Neural cell (in vitro differentiated cells): ENCODE data around the gene PDE3B. TPM values are rescaled to one million over a fixed set of nuclear protein-coding genes. Genes with fewer than 3 reads are reported as not detected.

Experiments used
- H2AFZ ChIP-seq: fragments of 200-600, 300-800 bp; sonication (generic), shearing (Covaris generic); 2 replicates; pipeline ENCODE4 v1.6.0; 2014; ENCODE audit warnings: low read depth, mild to moderate bottlenecking, antibody characterized with exemption, low read length, moderate library complexity
- H3F3A ChIP-seq: fragments of 200-600 bp; shearing (Covaris generic); 2 replicates; pipeline ENCODE4 v1.6.1; 2016; ENCODE audit warnings: mild to moderate bottlenecking, moderate library complexity, mixed read lengths, antibody characterized with exemption, low read length; ENCODE audit not compliant: insufficient read depth, poor library complexity, severe bottlenecking
- H3K27ac ChIP-seq: fragments of 200-600, 300-800 bp; sonication (generic), shearing (Covaris generic); 2 replicates; pipeline ENCODE4 v1.5.1; 2014; ENCODE audit warnings: mild to moderate bottlenecking, low read length, moderate library complexity
- H3K27me3 ChIP-seq: fragments of 300-800, 200-600 bp; sonication (generic), shearing (Covaris generic); 2 replicates; pipeline ENCODE4 v1.6.0; 2014; ENCODE audit warnings: mild to moderate bottlenecking, low read depth, low read length, moderate library complexity; ENCODE audit not compliant: insufficient read depth
- H3K36me3 ChIP-seq: fragments of 300-800, 200-600 bp; sonication (generic), shearing (Covaris generic); 2 replicates; pipeline ENCODE4 v1.5.1; 2014; ENCODE audit warnings: mild to moderate bottlenecking, antibody characterized with exemption, low read length, moderate library complexity; ENCODE audit not compliant: insufficient read depth
- H3K4me2 ChIP-seq: fragments of 300-800, 200-600 bp; sonication (generic), shearing (Covaris generic); 2 replicates; pipeline ENCODE4 v1.6.0; 2014; ENCODE audit warnings: mild to moderate bottlenecking, low read length
- H3K4me3 ChIP-seq: fragments of 300-800, 200-600 bp; sonication (generic), shearing (Covaris generic); 2 replicates; pipeline ENCODE4 v1.5.1; 2014; ENCODE audit warnings: mild to moderate bottlenecking, low read length, moderate library complexity
- H3K79me2 ChIP-seq: fragments of 200-600 bp; shearing (Covaris generic); replicated peaks from 2 replicates; pipeline ENCODE4 v1.6.0; 2014; ENCODE audit warnings: mild to moderate bottlenecking, low read length, moderate library complexity; ENCODE audit not compliant: insufficient read depth
- H3K9ac ChIP-seq: fragments of 300-800, 200-600 bp; sonication (generic), shearing (Covaris generic); 2 replicates; pipeline ENCODE4 v1.6.1; 2016; ENCODE audit warnings: mild to moderate bottlenecking, low read length, mixed read lengths
- H3K9me2 ChIP-seq: fragments of 200-600 bp; shearing (Covaris generic); 2 replicates; pipeline ENCODE4 v1.6.1; 2016; ENCODE audit warnings: mild to moderate bottlenecking, low read length, mixed read lengths; ENCODE audit not compliant: insufficient read depth
- H3K9me3 ChIP-seq: fragments of 200-600, 300-800 bp; sonication (generic), shearing (Covaris generic); 2 replicates; pipeline ENCODE4 v1.6.1; 2016; ENCODE audit warnings: mild to moderate bottlenecking, mixed run types, low read length, moderate library complexity, mixed read lengths
- H4K20me1 ChIP-seq: fragments of 200-600 bp; shearing (Covaris generic); 2 replicates; pipeline ENCODE4 v1.6.1; 2016; ENCODE audit warnings: mild to moderate bottlenecking, mixed run types; ENCODE audit not compliant: insufficient read depth
- CTCF ChIP-seq: fragments of 450-650 bp; IDR thresholded peaks from 2 replicates; pipeline ENCODE4 v1.5.1; 2014; ENCODE audit warnings: antibody characterized with exemption, mild to moderate bottlenecking, moderate library complexity; ENCODE audit not compliant: poor library complexity, severe bottlenecking
- EP300 ChIP-seq: fragments of 450-650 bp; conservative IDR thresholded peaks from 2 replicates; pipeline ENCODE4 v1.6.1; 2014; ENCODE audit warnings: antibody characterized with exemption, mild to moderate bottlenecking, moderate library complexity; ENCODE audit not compliant: poor library complexity, severe bottlenecking
- EZH2 ChIP-seq: fragments of 200-600, 300-800 bp; shearing (Covaris generic), sonication (generic); IDR thresholded peaks from 2 replicates; pipeline ENCODE4 v1.6.1; 2014; ENCODE audit warnings: antibody characterized with exemption, low read length, borderline replicate concordance, mild to moderate bottlenecking; ENCODE audit not compliant: insufficient read depth, poor library complexity, severe bottlenecking
- MXI1 ChIP-seq: fragments of 450-650 bp; conservative IDR thresholded peaks from 2 replicates; pipeline ENCODE4 v1.6.1; 2014; ENCODE audit warnings: antibody characterized with exemption, mild to moderate bottlenecking; ENCODE audit not compliant: poor library complexity, severe bottlenecking
- POLR2AphosphoS5 ChIP-seq: IDR thresholded peaks from 2 replicates; pipeline ENCODE4 v1.6.1; 2012
- RAD21 ChIP-seq: fragments of 450-650 bp; conservative IDR thresholded peaks from 2 replicates; pipeline ENCODE4 v1.6.1; 2014; ENCODE audit warnings: antibody characterized with exemption, mild to moderate bottlenecking, moderate library complexity
- REST ChIP-seq: IDR thresholded peaks from 2 replicates; pipeline ENCODE4 v1.6.1; 2012; ENCODE audit warnings: borderline replicate concordance
- SMC3 ChIP-seq: fragments of 450-650 bp; conservative IDR thresholded peaks from 2 replicates; pipeline ENCODE4 v1.6.1; 2014; ENCODE audit warnings: antibody characterized with exemption, mild to moderate bottlenecking, moderate library complexity; ENCODE audit not compliant: poor library complexity
- TAF1 ChIP-seq: IDR thresholded peaks from 2 replicates; pipeline ENCODE4 v1.6.1; 2012; ENCODE audit warnings: low read depth
- polyA plus RNA-seq: library from polyadenylated mRNA; depleted of rRNA; stranded (reverse); fragments of >200 nt; gene quantifications from 2 replicates; pipeline ENCODE4 v1.2.3, GENCODE V29; 2014

Gene PDE3B
- polyA plus RNA-seq, 1 donor from 2014 or later: 13.8 TPM

GRCh38 chr11:14818779-14819178 is 175.2 kb downstream of the PDE3B start:
- H3K4me2 ChIP-seq: no peak overlapping the region
- H3F3A ChIP-seq: no peaks in the 10 kb centered on the region
- H3K9me3 ChIP-seq: no peaks in the 10 kb centered on the region
- H3K27ac ChIP-seq: no peak overlapping the region
- H4K20me1 ChIP-seq: no peaks in the 10 kb centered on the region
- H3K4me3 ChIP-seq: no peak overlapping the region
- no peak overlapping the region for H2AFZ ChIP-seq
- no peaks in the 10 kb centered on the region for H3K9me2 ChIP-seq
- no peaks in the 10 kb centered on the region for H3K79me2 ChIP-seq
- H3K9ac ChIP-seq: no peak overlapping the region
- no peak for TF ChIP-seq EZH2
- no peak for TF ChIP-seq REST
- TF ChIP-seq RAD21: no peak
- TF ChIP-seq CTCF: no peak
- TF ChIP-seq POLR2AphosphoS5: no peak
- no peak for TF ChIP-seq SMC3
- no peaks in the 10 kb centered on the region for H3K27me3 ChIP-seq
- no peaks in the 10 kb centered on the region for H3K36me3 ChIP-seq

DNA sequence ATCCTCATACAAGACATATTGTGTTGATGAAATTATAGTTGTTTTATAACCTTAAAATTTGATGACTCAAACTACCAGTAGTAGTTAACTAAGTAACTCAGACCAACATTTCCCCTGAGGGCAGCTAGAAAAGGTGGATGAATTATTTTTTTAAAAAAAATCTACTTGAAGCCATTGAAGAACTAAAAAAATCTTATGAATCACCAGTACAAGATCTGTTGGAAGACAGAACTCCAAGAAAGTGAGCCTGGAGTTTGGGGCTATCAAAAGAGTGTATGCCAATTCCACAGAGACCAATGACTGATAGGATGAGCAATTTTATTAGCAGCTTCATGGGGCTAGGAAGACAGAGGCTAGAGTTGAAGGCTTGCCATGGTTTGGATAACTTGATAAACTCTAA is 176.0 kb downstream of the PDE3B start:
- H4K20me1 ChIP-seq: no peaks in the 10 kb centered on the region
- H3K36me3 ChIP-seq: no peaks in the 10 kb centered on the region
- H3K4me3 ChIP-seq: no peak overlapping the region
- H3K4me2 ChIP-seq: no peak overlapping the region
- no peak for TF ChIP-seq SMC3
- no peak for TF ChIP-seq RAD21
- no peak for TF ChIP-seq EZH2
- TF ChIP-seq EP300: no peak
- TF ChIP-seq POLR2AphosphoS5: no peak
- no peak for TF ChIP-seq TAF1
- TF ChIP-seq REST: no peak
- TF ChIP-seq CTCF: no peak
- TF ChIP-seq MXI1: no peak
- H3K27ac ChIP-seq: no peak overlapping the region
- H3K79me2 ChIP-seq: no peaks in the 10 kb centered on the region
- H2AFZ ChIP-seq: no peak overlapping the region
- H3F3A ChIP-seq: no peaks in the 10 kb centered on the region
- no peaks in the 10 kb centered on the region for H3K27me3 ChIP-seq
- H3K9ac ChIP-seq: no peak overlapping the region
- no peaks in the 10 kb centered on the region for H3K9me2 ChIP-seq
- no peaks in the 10 kb centered on the region for H3K9me3 ChIP-seq
